HG02885 (cell line): ENCODE results near the gene NCK1.

Experiments
- ATAC-seq: cut with Tn5 transposase; IDR thresholded peaks from one replicate; pipeline ENCODE4 v1.9.1; 2021; ENCODE audit warnings: mild to moderate bottlenecking; ENCODE audit not compliant: unreplicated experiment, poor library complexity

Gene NCK1

GRCh38 chr3:136861890-136862616 is at the start of gene NCK1:
TSS of gene NCK1 (plus strand) at chr3:136862208. CDS start at chr3:136928002, 65,794 bp downstream.
- peak; percentile 98 for ATAC-seq

- no peak for ATAC-seq
These were observed 44.6 kb upstream of the NCK1 start for GRCh38 chr3:136817448-136817847.

GRCh38 chr3:136818191-136818768 is 43.7 kb upstream of the NCK1 start:
- ATAC-seq: peak; percentile 48

- ATAC-seq: peak; percentile 51
These were observed 43.1 kb upstream of the NCK1 start, which contains the start of gene SLC35G2 for GRCh38 chr3:136818769-136819391. TSS of gene SLC35G2 (plus strand) at chr3:136819126. CDS start at chr3:136854461, 35,335 bp downstream.

- ATAC-seq: peak; percentile 32
These were observed 42.6 kb upstream of the NCK1 start for GRCh38 chr3:136819392-136819730.

- no peak for ATAC-seq
These were observed 42.0 kb upstream of the NCK1 start for GRCh38 chr3:136819731-136820679.

GRCh38 chr3:136831461-136831860 is 30.5 kb upstream of the NCK1 start:
- ATAC-seq: no peak

- no peak for ATAC-seq
These were observed 26.8 kb upstream of the NCK1 start for GRCh38 chr3:136835089-136835812.

GRCh38 chr3:136835813-136836510 is 26.0 kb upstream of the NCK1 start:
- ATAC-seq: no peak

GRCh38 chr3:136836511-136837156 is 25.4 kb upstream of the NCK1 start:
- ATAC-seq: no peak

- no peak for ATAC-seq
These were observed 23.1 kb upstream of the NCK1 start for GRCh38 chr3:136838641-136839555.

GRCh38 chr3:136839556-136839931 is 22.5 kb upstream of the NCK1 start:
- no peak for ATAC-seq

- ATAC-seq: no peak
These were observed 21.8 kb upstream of the NCK1 start for GRCh38 chr3:136840252-136840651.

GRCh38 chr3:136842294-136842693 is 19.7 kb upstream of the NCK1 start:
- no peak for ATAC-seq

GRCh38 chr3:136844724-136845123 is 17.3 kb upstream of the NCK1 start:
- ATAC-seq: no peak

GRCh38 chr3:136852180-136852579 is 9.8 kb upstream of the NCK1 start:
- ATAC-seq: no peak

GRCh38 chr3:136856665-136857064 is 5.3 kb upstream of the NCK1 start:
- ATAC-seq: no peak

- ATAC-seq: no peak
These were observed 3.6 kb upstream of the NCK1 start for GRCh38 chr3:136858381-136858780.
